OCI-LY1 (cell line): ENCODE results near the gene LRRFIP1.

Source experiments
- H2AFZ ChIP-seq: fragments of 200-600 bp; sonication (generic), shearing (Covaris generic); 2 replicates; pipeline ENCODE4 v1.6.0; 2014; ENCODE audit warnings: antibody characterized with exemption, mild to moderate bottlenecking, low read length
- H3F3A ChIP-seq: fragments of 200-600 bp; sonication (generic), shearing (Covaris generic); 2 replicates; pipeline ENCODE4 v1.6.0; 2014; ENCODE audit warnings: mild to moderate bottlenecking, antibody characterized with exemption, low read length, moderate library complexity; ENCODE audit not compliant: insufficient read depth
- H3K27ac ChIP-seq: fragments of 200-600 bp; sonication (generic); 2 replicates; pipeline ENCODE4 v1.5.1; 2014; ENCODE audit warnings: low read length, mixed run types, mild to moderate bottlenecking, low read depth; ENCODE audit not compliant: poor library complexity, severe bottlenecking
- H3K27me3 ChIP-seq: fragments of 200-600 bp; sonication (generic); 2 replicates; pipeline ENCODE4 v1.6.0; 2014; ENCODE audit warnings: antibody characterized with exemption, mild to moderate bottlenecking, low read length, moderate library complexity; ENCODE audit not compliant: insufficient read depth
- H3K36me3 ChIP-seq: fragments of 200-600 bp; sonication (generic); 2 replicates; pipeline ENCODE4 v1.6.1; 2014; ENCODE audit warnings: mild to moderate bottlenecking, antibody characterized with exemption, low read length, moderate library complexity, mixed read lengths; ENCODE audit not compliant: insufficient read depth
- H3K4me1 ChIP-seq: fragments of 200-600 bp; sonication (generic); 2 replicates; pipeline ENCODE4 v1.5.1; 2014; ENCODE audit warnings: mild to moderate bottlenecking, low read length, moderate library complexity; ENCODE audit not compliant: insufficient read depth, severe bottlenecking
- H3K4me2 ChIP-seq: fragments of 200-600 bp; sonication (generic), shearing (Covaris generic); 2 replicates; pipeline ENCODE4 v1.6.1; 2014; ENCODE audit warnings: low read length
- H3K4me3 ChIP-seq: fragments of 200-600 bp; sonication (generic); 2 replicates; pipeline ENCODE4 v1.5.1; 2014; ENCODE audit warnings: low read length, low read depth, mild to moderate bottlenecking, mixed read lengths; ENCODE audit not compliant: poor library complexity, severe bottlenecking
- H3K79me2 ChIP-seq: fragments of 200-600 bp; shearing (Covaris generic); 2 replicates; pipeline ENCODE4 v1.6.1; 2016; ENCODE audit warnings: mixed run types, low read length, mixed read lengths; ENCODE audit not compliant: insufficient read depth
- H3K9ac ChIP-seq: fragments of 200-600 bp; sonication (generic), shearing (Covaris generic); 2 replicates; pipeline ENCODE4 v1.6.1; 2014; ENCODE audit warnings: mild to moderate bottlenecking, low read length, mixed read lengths
- H3K9me2 ChIP-seq: fragments of 200-600 bp; sonication (generic), shearing (Covaris generic); 2 replicates; pipeline ENCODE4 v1.6.1; 2014; ENCODE audit warnings: low read depth, mild to moderate bottlenecking, low read length, mixed read lengths
- H3K9me3 ChIP-seq: fragments of 200-600 bp; shearing (Covaris generic); 2 replicates; pipeline ENCODE4 v1.6.1; 2014; ENCODE audit warnings: low read length, mixed read lengths
- H4K20me1 ChIP-seq: fragments of 200-600 bp; sonication (generic), shearing (Covaris generic); 2 replicates; pipeline ENCODE4 v1.6.0; 2016; ENCODE audit warnings: mild to moderate bottlenecking, low read length; ENCODE audit not compliant: insufficient read depth
- CTCF ChIP-seq: fragments of 200-600 bp; sonication (generic), shearing (Covaris generic); IDR thresholded peaks from 2 replicates; pipeline ENCODE4 v1.5.1; 2017; ENCODE audit warnings: mild to moderate bottlenecking, antibody characterized with exemption, low read length, moderate library complexity, mixed read lengths
- EZH2 ChIP-seq: fragments of 200-600 bp; sonication (generic), shearing (Covaris generic); IDR thresholded peaks from 2 replicates; pipeline ENCODE4 v1.8.0; 2017; ENCODE audit warnings: borderline replicate concordance, mixed run types, mild to moderate bottlenecking, antibody characterized with exemption, low read length, moderate library complexity, mixed read lengths

The LRRFIP1 gene

GRCh38 chr2:237626813-237627440 is 460 bp upstream of the LRRFIP1 start:
- H3K4me2 ChIP-seq = no peak overlapping the region
- H3F3A ChIP-seq = no peaks in the 10 kb centered on the region

DNA sequence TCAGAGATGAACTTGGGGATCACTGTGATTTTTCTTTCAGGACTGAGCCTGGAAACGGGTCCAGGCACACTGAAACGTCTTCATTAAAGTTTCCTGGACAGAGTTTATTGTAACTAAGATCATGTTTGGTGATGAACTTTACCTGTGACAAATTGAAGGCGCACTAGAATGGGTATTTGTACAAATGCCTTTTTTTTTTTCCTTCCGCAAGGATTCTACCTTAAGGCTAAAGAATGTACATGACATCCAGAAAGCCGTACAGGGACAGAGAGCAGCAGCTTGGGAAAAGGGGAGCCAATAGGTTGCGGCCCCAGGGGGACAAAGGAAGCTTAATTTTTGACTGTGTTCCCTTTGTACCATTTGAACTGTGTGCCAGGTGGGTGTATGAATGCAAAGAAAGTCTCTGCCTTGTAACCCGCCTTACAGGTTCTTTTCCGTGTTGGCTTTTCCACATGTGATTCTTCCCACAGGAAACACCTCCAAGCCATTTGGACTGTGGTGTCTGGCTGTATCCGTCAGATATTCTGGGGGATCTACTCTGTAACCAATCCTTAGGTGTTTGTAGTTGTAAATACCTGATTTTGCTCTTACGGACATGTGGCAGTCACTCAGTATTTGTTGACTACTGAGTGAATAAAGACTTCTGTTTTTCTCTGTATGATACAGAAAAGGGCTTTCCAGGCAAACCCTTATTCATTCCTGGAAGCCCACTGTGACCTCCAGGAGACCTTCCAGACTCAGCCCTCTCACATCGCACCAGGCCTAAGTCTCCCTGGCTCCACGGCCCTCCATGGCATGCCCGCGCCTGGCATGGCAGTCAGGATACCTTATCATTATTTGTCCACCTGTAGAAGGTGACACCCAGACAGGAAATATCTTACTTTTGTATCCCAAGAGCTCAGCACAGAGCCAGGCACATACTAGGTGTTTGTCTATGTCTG is 1.1 kb downstream of the LRRFIP1 start:
- Histone ChIP-seq H4K20me1 (no peaks in the 10 kb centered on the region), H3K4me3 (no peak overlapping the region), H3K27me3 (no peaks in the 10 kb centered on the region; the same call in 1 of the 2 replicates), H3K9ac (no peak overlapping the region), H3K4me2 (no peak overlapping the region), H3K27ac (no peak overlapping the region), H3F3A (no peaks in the 10 kb centered on the region), H3K79me2 (no peaks in the 10 kb centered on the region), H2AFZ (no peak overlapping the region), H3K9me3 (no peaks in the 10 kb centered on the region), H3K36me3 (no peaks in the 10 kb centered on the region), H3K4me1 (no peaks in the 10 kb centered on the region), H3K9me2 (no peaks in the 10 kb centered on the region)
- TF ChIP-seq CTCF (no peak), EZH2 (no peak)

More at GRCh38 chr2:237626813-237627440, 460 bp upstream of the LRRFIP1 start:
- Histone ChIP-seq H2AFZ (no peak overlapping the region), H3K36me3 (no peaks in the 10 kb centered on the region), H3K9me2 (no peaks in the 10 kb centered on the region), H3K79me2 (no peaks in the 10 kb centered on the region), H4K20me1 (no peaks in the 10 kb centered on the region), H3K4me3 (no peak overlapping the region), H3K27ac (no peak overlapping the region), H3K27me3 (no peaks in the 10 kb centered on the region; the same call in 1 of the 2 replicates), H3K9ac (no peak overlapping the region), H3K4me1 (no peaks in the 10 kb centered on the region), H3K9me3 (no peaks in the 10 kb centered on the region)
- TF ChIP-seq CTCF (no peak), EZH2 (no peak)

GRCh38 chr2:237629188-237629534 is 1.8 kb downstream of the LRRFIP1 start:
- no peak for TF ChIP-seq EZH2
- no peak for TF ChIP-seq CTCF
- no peaks in the 10 kb centered on the region for H3F3A ChIP-seq
- no peak overlapping the region for H3K9ac ChIP-seq
- H3K27me3 ChIP-seq = no peaks in the 10 kb centered on the region; the same call in 1 of the 2 replicates
- H3K79me2 ChIP-seq = no peaks in the 10 kb centered on the region
- no peak overlapping the region for H3K4me3 ChIP-seq
- no peaks in the 10 kb centered on the region for H4K20me1 ChIP-seq
- H2AFZ ChIP-seq = no peak overlapping the region
- H3K9me2 ChIP-seq = no peaks in the 10 kb centered on the region
- H3K9me3 ChIP-seq = no peaks in the 10 kb centered on the region
- no peaks in the 10 kb centered on the region for H3K4me1 ChIP-seq
- no peak overlapping the region for H3K4me2 ChIP-seq
- no peak overlapping the region for H3K27ac ChIP-seq
- H3K36me3 ChIP-seq = no peaks in the 10 kb centered on the region
